Peyer's patch (tissue), 4 donors: ENCODE data around the gene SCAP.

Experiments used
- CTCF ChIP-seq, 6 experiments: fragments of 450-650 bp in 4 of 6; fragments of 200-600 bp in 2 of 6; sonication (generic) in 1 of 6; IDR thresholded peaks; one replicate each; pipeline ENCODE4 v1.5.1; 2017 to 2019; ENCODE audit warnings: antibody characterized with exemption in 6 of 6, mild to moderate bottlenecking in 3 of 6, moderate library complexity in 1 of 6
- POLR2A ChIP-seq, 2 donors: fragments of 450-650 bp; IDR thresholded peaks; one replicate each; pipeline ENCODE4 v1.5.1; 2017; ENCODE audit warnings: antibody characterized with exemption in 2 of 2, mild to moderate bottlenecking in 2 of 2, moderate library complexity in 2 of 2

- TF ChIP-seq POLR2A (IDR thresholded peaks at IDR 0.05) (no peak), CTCF (IDR thresholded peaks at IDR 0.05) (no peak)
These were observed 40.2 kb upstream of the SCAP start for GRCh38 chr3:47515864-47516319.
